Activated CD4-positive, CD25-positive, alpha-beta regulatory T cell treated with anti-CD3 and anti-CD28 coated beads, Interleukin-2, amount 50 U/mL, for 16 hours (primary cell): ENCODE measurements around the gene LYSMD1.

ENCODE experiments used
- DNase-seq: peaks from one replicate; pipeline ENCODE4 v3.0.0-alpha.2; 2020; ENCODE audit warnings: low read depth, low spot score

Gene LYSMD1

GRCh38 chr1:151142411-151143056 is 23.2 kb downstream of the LYSMD1 start:
- no peak for DNase-seq

DNA sequence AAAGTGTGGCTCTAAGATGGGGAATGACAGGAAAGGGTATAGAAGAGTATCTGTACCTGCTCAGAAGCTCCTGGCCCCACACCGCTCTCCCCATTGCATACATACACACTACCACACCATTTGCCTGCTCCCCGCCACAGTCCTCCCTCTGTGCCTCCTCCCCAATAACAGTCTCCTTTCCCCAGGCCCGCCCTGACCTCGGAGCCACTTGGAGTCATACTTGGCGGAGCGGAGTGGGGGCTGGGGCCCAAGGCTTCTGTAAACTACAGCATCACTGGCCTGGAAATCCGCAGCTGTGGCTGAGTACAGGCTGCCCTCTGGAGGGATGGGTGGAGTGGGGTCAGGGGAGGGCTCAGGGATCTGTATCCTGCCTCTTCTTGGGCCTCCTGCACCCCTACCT is 27.9 kb downstream of the LYSMD1 start:
- DNase-seq = no peak

DNA sequence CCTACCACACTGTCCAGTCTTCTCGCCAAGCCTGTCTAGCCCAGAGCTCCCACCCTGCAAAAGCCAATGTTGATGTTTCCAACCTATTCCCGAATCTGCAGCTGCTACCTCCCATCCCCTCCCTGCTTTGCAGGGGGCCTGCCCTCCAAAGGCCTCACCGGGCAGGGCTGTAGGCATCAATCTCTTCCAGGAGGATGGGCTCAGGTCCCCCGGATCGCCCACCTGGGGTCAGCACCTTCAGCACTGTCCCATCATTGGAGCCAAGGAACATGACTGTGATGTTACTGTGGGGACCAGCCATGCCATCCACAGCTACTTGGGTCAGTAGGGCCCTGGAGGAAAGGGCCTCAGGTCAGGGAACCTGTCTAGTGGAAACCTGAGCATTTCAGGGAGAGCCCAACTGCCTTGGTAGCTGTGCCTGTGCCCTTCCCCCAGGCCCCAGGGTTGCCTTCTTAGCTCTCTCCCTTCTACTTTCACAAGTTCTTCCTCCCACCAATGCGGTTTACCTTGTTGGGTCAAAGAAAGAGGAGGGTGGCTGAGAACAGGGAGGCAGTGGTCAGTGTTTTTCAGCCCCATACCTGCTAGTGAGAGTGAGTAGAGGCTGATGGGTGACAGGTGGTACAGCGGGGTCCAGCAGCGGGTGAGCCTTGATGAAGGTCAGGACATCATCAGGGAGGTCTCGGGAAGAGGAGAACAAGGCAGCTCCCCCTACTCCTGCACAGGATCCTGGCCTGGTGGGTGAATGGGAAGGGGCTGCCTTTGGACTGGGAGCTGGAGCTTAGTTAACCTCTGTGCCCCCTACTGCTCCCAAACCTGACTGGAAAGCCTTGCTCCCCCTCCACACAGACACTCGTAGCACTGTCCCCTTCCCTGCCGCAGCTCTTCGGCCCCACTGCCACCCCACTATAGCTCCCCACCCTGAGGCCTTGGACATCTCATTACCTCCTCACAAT is 30.0 kb downstream of the LYSMD1 start:
- no peak for DNase-seq

DNA sequence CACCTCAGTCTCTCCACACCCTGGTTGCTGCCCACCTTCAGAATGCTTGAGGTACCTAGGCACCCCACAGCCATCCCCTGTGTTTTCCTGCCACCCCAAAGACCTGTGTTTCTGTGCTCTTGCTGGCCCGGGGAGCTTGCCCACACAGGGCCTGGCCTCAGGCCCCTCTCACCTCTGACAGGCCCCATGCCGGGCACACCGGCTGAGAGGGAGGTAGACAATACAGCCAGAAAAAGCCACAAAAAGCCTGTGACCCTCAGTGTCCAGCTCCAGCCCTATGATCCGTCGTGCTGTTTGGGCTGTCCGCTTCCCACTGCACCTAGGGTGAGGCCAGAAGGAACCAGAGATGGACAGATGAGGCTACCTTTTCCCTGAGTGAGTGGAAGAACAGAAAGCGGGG is 30.7 kb downstream of the LYSMD1 start:
- no peak for DNase-seq

GRCh38 chr1:151134396-151134795 is 31.3 kb downstream of the LYSMD1 start:
- DNase-seq = no peak

DNA sequence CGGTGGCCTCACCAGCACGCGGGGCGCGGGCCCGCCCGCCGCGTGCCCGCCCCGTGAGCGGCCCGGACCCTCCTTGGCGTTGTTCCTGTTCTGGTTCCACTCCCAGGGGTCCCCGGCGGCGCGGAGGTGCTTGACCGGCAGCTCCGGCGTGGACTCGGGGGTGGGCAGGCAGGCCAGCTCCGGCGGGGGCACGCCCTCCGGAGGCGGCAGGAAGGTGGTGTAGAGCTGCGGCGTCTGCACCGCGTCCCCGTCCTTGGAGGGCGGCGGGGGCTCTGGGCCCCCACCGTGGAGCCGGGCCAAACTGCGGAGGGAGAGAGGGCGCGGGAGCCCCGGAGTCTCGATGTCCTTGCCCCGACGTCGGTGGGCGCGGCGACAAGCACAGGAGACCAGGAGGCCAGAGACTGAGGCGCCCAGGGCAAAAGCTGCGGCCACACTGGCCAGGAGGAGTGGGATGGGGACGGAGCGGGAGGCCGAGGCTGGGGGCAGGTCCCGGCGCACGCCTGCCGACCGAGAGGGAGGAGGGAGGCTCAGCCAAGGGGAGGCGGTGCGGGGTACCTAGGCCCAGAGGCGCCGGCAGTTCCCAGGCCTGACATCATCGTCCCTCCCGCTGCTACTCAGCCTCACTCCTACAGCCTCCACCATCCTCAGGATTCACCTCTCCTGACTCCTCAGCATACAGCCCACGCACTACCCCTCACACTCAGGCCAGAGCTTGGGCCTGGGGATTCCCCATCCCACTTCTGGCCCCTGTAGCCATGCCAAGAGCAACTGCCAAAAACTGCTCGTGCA is 32.5 kb downstream of the LYSMD1 start:
- no peak for DNase-seq

GRCh38 chr1:151132335-151133017 is 33.2 kb downstream of the LYSMD1 start:
- DNase-seq = no peak

GRCh38 chr1:151131701-151132334 is 33.9 kb downstream of the LYSMD1 start:
- no peak for DNase-seq

GRCh38 chr1:151130987-151131586 is 34.6 kb downstream of the LYSMD1 start:
- peak; percentile 60 for DNase-seq

DNA sequence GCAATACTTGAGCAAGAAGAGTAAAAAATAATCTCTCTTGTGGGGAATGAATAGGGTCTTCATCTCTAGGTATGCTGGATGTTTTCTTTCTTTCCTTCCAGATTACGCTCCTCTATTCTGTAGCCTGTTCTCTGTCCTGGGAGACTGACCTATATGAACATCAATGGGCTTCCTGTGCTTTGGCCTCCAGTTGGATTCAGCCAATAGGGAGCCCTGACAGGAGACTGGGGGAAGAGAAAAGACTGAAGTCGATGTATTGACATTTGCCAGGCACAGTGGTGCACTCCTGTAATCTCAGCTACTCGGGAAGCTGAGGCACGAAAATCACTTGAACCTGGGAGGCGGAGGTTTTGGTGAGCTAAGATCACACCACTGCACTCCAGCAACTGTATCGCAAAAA is 36.9 kb downstream of the LYSMD1 start:
- no peak for DNase-seq

GRCh38 chr1:151124763-151125403 is 40.8 kb downstream of the LYSMD1 start:
- DNase-seq = no peak

DNA sequence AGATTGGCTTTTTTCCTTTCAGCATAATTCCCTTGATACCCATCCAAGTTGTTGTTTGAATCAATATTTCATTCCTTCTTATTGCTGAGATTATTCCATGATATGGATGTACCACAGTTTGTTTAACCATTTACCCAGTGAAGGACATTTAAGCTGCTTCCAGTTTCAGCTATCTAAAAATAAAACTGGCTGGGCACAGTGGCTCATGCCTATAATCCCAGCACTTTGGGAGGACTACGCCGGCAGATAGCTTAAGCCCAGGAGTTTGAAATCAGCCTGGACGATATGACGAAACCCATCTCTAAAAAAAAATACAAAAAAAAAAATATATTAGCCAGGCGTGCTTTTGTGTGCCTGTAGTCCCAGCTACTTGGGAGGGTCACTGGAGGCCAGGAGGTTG is 51.8 kb downstream of the LYSMD1 start:
- no peak for DNase-seq
